GM19467 (cell line): ENCODE measurements around the gene GYG2.
A peak's percentile ranks its signal among the peaks of the same experiment; 100 is the strongest.
"Not testable (repeated sequence)": the region's sequence is repeated elsewhere in the genome, so short reads cannot be mapped to it uniquely, and the experiment has no call there.

Experiments
- ATAC-seq: cut with Tn5 transposase; IDR thresholded peaks from one replicate; pipeline ENCODE4 v1.9.1; 2021; ENCODE audit warnings: mild to moderate bottlenecking, moderate library complexity; ENCODE audit not compliant: unreplicated experiment

GYG2 gene

GRCh38 chrX:2867206-2867605 is 38.5 kb downstream of the GYG2 start:
- no peak for ATAC-seq

- no peak for ATAC-seq
Measured at GRCh38 chrX:2870650-2871049, 41.9 kb downstream of the GYG2 start.

GRCh38 chrX:2871831-2872230 is 43.1 kb downstream of the GYG2 start:
- no peak for ATAC-seq

GRCh38 chrX:2872671-2873277 is 44.0 kb downstream of the GYG2 start:
- no peak for ATAC-seq

GRCh38 chrX:2874222-2875135 is 45.7 kb downstream of the GYG2 start:
- no peak for ATAC-seq

GRCh38 chrX:2875136-2875481 is 46.4 kb downstream of the GYG2 start:
- no peak for ATAC-seq

- ATAC-seq, result no peak
Measured at GRCh38 chrX:2875798-2876399, 47.2 kb downstream of the GYG2 start.

GRCh38 chrX:2878563-2878962 is 49.8 kb downstream of the GYG2 start:
- no peak for ATAC-seq

- no peak for ATAC-seq
Measured at GRCh38 chrX:2879670-2880069, 50.9 kb downstream of the GYG2 start.

GRCh38 chrX:2883770-2884169 is 55.0 kb downstream of the GYG2 start:
- ATAC-seq, result no peak

- ATAC-seq, result no peak
Measured at GRCh38 chrX:2888309-2888708, 59.6 kb downstream of the GYG2 start.

GRCh38 chrX:2889045-2889605 is 60.4 kb downstream of the GYG2 start:
- no peak for ATAC-seq

- not testable (repeated sequence) for ATAC-seq
Measured at GRCh38 chrX:2889706-2890490, 61.2 kb downstream of the GYG2 start.

GRCh38 chrX:2890536-2891460 is 62.1 kb downstream of the GYG2 start:
- not testable (repeated sequence) for ATAC-seq

- no peak for ATAC-seq
Measured at GRCh38 chrX:2892816-2893215, 64.1 kb downstream of the GYG2 start.

- ATAC-seq, result no peak
Measured at GRCh38 chrX:2894885-2895292, 66.2 kb downstream of the GYG2 start.

GRCh38 chrX:2897311-2897689 is 68.6 kb downstream of the GYG2 start:
- no peak for ATAC-seq

- ATAC-seq, result peak; percentile 68
Measured at GRCh38 chrX:2897690-2898623, 69.2 kb downstream of the GYG2 start.
